IgD-negative memory B cell (primary cell): ENCODE results near the gene CYGB. TPM values are rescaled to one million over a fixed set of nuclear protein-coding genes. Genes with fewer than 3 reads are reported as not detected.
"Not testable (repeated sequence)": the region's sequence is repeated elsewhere in the genome, so short reads cannot be mapped to it uniquely, and the experiment has no call there.

ENCODE experiments used
- H3K27ac Mint-ChIP-seq, 3 donors: one replicate each; pipeline ENCODE4 v1.8.0; 2020 to 2022; ENCODE audit warnings: mild to moderate bottlenecking in 3 of 3, mixed read lengths in 3 of 3, moderate library complexity in 1 of 3
- H3K27me3 Mint-ChIP-seq: one replicate; pipeline ENCODE4 v1.8.0; 2021; ENCODE audit warnings: mixed read lengths
- H3K36me3 Mint-ChIP-seq: one replicate; pipeline ENCODE4 v1.8.0; 2020; ENCODE audit warnings: mild to moderate bottlenecking, mixed read lengths
- H3K4me1 Mint-ChIP-seq, 3 donors: one replicate each; pipeline ENCODE4 v1.8.0; 2020 to 2022; ENCODE audit warnings: mixed read lengths in 3 of 3, mild to moderate bottlenecking in 1 of 3
- H3K4me3 Mint-ChIP-seq, 4 donors: one replicate each; pipeline ENCODE4 v1.8.0; 2020 to 2022; ENCODE audit warnings: mild to moderate bottlenecking in 4 of 4, mixed read lengths in 4 of 4, moderate library complexity in 3 of 4
- H3K9me3 Mint-ChIP-seq, 3 donors: one replicate each; pipeline ENCODE4 v1.8.0; 2020 to 2021; ENCODE audit warnings: mixed read lengths in 3 of 3, mild to moderate bottlenecking in 1 of 3
- polyA plus RNA-seq: library from polyadenylated mRNA; unstranded; fragments of 300-500 nt; fragmentation: Illumina TruSeq; gene quantifications from one replicate; pipeline ENCODE4 v1.2.3, GENCODE V29; 2021

CYGB gene
- polyA plus RNA-seq, 1 donor from 2014 or later = 2.1 TPM

DNA sequence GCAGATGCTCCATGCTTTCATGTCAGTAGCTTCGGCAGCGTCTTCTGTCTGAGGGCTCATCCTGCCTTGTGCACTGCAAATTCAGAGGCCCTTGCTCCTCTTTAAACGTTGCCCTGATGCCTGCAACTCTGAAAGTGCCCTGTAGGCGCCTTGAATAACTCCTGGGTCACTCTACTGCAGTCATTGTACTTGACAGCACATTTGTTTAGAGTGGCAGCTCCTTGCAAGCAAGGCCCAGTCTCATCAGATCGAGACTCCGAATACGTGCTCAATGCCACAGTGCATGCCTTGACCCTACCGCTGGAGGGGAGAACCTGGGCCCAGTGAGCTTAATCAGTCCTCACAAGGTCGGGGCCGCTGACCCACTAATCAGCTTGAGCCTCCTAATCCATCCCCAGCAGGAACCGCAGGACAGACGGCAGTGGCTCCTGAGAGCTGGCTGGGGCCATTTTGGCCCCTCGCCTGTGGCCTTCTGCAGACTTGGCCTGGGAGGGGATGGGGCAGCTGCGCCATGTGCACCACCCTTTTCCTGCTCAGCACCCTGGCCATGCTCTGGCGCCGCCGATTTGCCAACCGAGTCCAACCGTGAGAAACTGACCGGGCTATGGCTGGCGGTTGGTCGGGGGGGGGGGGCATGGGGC lies 2.2 kb upstream of the CYGB start, which contains the start of gene PRCD:
PRCD (plus strand) TSS at position 414 of the 641 bp plus-strand sequence; CDS start at position 512, 98 bp downstream.
- H3K4me3 Mint-ChIP-seq = peak within 1 kb of the TSS; percentile 58 to 88 (median 80)
- peak within 1 kb of the TSS in 2 of 3 donors; percentile 39 to 58 for H3K27ac Mint-ChIP-seq
- H3K4me1 Mint-ChIP-seq = peaks cover 7 to 13% (median 10%) of the 10 kb centered on the region in 3 donors
- H3K9me3 Mint-ChIP-seq = no peaks in the 10 kb centered on the region
- H3K27me3 Mint-ChIP-seq = peaks cover 15% of the 10 kb centered on the region
- peaks cover 3% of the 10 kb centered on the region for H3K36me3 Mint-ChIP-seq

DNA sequence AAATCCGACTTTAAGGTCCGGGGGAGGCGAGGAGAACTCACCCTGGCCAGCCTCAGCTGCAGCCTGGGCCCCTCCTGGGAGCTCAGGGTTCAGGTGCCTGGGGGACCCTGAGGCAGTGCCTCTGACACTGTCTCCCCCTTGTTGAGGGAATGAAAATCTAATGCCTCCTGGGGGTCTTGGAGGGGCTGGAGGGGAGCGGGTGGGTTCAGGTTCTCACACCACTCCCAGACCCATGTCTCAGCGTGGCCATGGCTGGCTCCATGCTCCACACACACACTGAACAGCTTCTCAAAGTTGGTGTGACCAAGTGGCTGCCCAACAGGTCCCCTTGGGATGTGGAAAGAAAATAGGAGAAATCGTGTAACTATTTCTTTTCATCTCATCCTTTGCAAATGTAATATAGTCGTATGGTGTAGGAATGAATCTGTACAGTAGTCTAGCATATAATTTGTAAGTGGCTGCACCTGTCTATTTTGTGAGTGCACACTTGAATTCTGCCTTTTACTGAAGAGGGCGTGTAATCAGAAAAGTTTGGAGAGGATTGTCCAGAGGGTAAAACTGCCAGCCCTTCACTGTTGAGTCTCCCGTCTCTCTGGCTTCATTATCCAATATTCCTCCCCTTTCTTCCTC lies 1.5 kb upstream of the CYGB start:
- peaks cover 7 to 13% (median 11%) of the 10 kb centered on the region in 3 donors for H3K4me1 Mint-ChIP-seq
- peak overlapping the region in 2 of 3 donors; percentile 24 to 39 for H3K27ac Mint-ChIP-seq
- H3K36me3 Mint-ChIP-seq = peaks cover 3% of the 10 kb centered on the region
- H3K9me3 Mint-ChIP-seq = no peaks in the 10 kb centered on the region
- peaks cover 15% of the 10 kb centered on the region for H3K27me3 Mint-ChIP-seq
- peak overlapping the region; percentile 58 to 88 (median 80) for H3K4me3 Mint-ChIP-seq

DNA sequence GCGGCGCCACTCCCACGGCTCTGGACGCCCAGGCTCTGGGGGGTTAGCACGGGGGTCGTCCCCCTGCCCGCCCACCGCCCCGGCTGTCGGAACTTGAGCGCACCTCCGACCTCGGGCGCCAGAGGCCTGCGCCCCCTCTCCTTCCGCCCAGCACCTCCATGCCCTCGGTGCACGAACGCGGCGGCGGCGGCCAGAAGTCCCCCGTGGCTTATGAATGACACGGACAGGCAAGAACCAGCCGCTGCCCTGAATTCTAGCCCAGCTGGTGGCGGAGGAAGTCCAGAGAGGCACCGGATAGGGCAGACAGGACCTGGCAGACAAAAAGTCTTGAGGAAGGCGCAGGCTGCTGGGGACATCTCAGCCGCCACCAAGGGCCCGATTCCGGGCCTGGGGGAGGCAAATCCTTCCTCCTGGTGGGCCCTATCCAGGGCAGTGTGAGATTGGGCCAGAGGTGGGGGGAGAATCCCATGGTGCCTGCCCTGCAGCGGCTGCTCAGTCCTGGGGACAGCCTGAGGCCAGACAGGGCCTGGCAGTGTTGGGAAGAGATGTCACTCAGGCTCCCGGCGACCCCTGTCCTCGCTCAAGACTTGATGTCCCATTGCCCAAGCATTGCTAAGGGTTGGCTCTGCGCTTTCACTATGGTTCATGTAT lies 897 bp upstream of the CYGB start:
- peaks cover 7 to 13% (median 11%) of the 10 kb centered on the region in 3 donors for H3K4me1 Mint-ChIP-seq
- peaks cover 3% of the 10 kb centered on the region for H3K36me3 Mint-ChIP-seq
- H3K27ac Mint-ChIP-seq = peak overlapping the region in 1 of 3 donors; percentile 39
- H3K4me3 Mint-ChIP-seq = peak overlapping the region in 3 of 4 donors; percentile 63 to 88 (median 87)
- H3K27me3 Mint-ChIP-seq = peaks cover 15% of the 10 kb centered on the region
- no peaks in the 10 kb centered on the region for H3K9me3 Mint-ChIP-seq

DNA sequence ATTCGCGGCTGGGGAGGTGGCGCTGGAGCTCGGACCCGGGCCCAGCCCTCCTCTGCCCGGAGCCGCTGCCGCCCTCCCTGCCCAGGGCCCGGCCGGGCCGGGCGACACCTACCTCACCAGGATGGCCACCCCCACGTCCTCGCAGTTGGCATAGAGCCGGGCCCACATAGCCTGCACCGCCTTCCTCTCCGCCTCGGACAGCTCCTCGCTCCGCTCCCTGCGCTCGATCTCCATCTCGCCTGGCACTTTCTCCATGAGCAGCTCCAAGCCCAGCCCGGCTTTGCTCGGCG lies 276 bp downstream of the CYGB start:
- H3K36me3 Mint-ChIP-seq = peaks cover 2% of the 10 kb centered on the region
- H3K27me3 Mint-ChIP-seq = peaks cover 15% of the 10 kb centered on the region
- no peak overlapping the region for H3K27ac Mint-ChIP-seq
- no peaks in the 10 kb centered on the region for H3K9me3 Mint-ChIP-seq
- peak overlapping the region in 3 of 4 donors; percentile 37 to 68 (median 44) for H3K4me3 Mint-ChIP-seq
- H3K4me1 Mint-ChIP-seq = peaks cover 5 to 13% (median 11%) of the 10 kb centered on the region in 3 donors

DNA sequence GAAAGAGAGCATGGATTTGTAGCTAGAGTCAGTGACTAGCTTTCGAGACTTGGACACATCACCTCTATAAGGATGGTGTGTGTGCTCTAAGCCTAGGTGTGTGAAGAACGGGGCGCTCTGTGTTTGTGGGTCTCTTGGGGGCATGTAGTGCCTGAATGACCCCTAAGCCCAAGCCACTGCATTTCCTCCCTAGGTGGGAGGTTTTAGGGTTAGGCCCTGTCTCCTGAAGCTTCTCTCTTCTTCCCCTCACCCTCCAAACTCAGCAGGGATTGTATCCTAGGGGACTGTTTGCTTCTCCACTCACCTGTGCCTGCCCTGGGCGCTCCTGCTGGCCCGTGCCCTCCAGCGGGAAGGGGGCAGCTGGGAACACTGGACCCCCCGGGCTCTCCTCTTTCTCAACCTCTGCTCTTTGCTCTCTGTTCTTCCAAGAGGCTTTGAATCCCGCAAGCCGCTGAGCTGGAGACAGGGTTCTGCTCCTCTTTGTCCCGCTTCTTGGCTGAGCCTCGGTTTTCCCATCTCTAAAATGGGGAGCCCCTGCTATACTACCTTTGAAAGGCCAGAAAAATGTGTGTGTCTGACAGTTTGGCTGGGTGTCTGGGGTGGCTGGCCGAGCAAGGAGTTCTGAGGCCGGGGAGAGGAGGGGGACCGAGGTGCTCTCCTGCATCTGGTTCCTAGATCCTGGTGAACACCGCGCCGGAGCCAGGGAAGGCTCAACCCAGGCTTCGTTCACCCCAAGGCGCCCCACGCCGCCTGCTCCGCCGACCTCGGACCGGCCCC lies 810 bp downstream of the CYGB start:
- H3K9me3 Mint-ChIP-seq = no peaks in the 10 kb centered on the region
- H3K27ac Mint-ChIP-seq = no peak overlapping the region
- H3K4me1 Mint-ChIP-seq = peaks cover 5 to 19% (median 15%) of the 10 kb centered on the region in 3 donors
- H3K4me3 Mint-ChIP-seq = peak overlapping the region; percentile 12 to 83 (median 47)
- H3K27me3 Mint-ChIP-seq = peaks cover 15% of the 10 kb centered on the region
- H3K36me3 Mint-ChIP-seq = peaks cover 2% of the 10 kb centered on the region

DNA sequence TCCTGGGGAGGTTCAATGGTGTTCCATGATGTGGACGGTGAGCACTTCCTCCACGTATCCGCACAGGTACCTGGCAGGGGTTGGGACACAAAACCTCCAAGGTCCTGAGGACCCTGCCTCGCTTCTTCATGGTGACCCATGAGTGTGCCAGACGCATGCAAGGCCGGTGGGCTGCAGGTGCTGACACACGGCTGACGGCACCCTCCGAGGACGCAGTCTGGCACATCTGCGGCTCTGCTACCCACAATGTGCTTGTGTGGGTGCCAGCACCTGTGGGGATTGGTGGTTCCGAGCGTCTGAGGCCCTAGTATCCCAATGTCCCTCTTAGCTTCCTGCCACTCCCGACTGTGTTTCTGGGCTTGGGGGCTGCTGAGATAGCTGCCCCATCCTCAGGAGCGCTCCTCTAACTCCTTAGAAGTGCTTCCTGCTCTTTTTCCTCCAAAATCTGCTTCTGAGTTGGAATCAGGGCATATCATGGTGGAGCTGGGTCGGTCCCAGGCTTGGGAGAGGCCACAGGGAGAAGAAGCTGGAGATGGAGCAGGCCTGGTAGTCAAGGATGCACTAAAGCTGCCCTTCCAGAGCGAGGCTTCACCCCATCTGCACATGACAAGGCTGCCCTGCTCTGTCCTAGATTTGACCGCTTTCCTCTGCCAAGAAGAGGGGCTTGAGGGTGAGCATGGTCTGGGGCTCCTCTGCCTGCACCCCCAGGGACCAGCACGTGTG lies 1.6 kb downstream of the CYGB start:
- H3K9me3 Mint-ChIP-seq = no peaks in the 10 kb centered on the region
- H3K36me3 Mint-ChIP-seq = peaks cover 2% of the 10 kb centered on the region
- H3K4me1 Mint-ChIP-seq = peaks cover 5 to 21% (median 18%) of the 10 kb centered on the region in 3 donors
- H3K27me3 Mint-ChIP-seq = peaks cover 15% of the 10 kb centered on the region
- H3K27ac Mint-ChIP-seq = no peak overlapping the region
- H3K4me3 Mint-ChIP-seq = peak overlapping the region in 2 of 4 donors; percentile 42 to 67

DNA sequence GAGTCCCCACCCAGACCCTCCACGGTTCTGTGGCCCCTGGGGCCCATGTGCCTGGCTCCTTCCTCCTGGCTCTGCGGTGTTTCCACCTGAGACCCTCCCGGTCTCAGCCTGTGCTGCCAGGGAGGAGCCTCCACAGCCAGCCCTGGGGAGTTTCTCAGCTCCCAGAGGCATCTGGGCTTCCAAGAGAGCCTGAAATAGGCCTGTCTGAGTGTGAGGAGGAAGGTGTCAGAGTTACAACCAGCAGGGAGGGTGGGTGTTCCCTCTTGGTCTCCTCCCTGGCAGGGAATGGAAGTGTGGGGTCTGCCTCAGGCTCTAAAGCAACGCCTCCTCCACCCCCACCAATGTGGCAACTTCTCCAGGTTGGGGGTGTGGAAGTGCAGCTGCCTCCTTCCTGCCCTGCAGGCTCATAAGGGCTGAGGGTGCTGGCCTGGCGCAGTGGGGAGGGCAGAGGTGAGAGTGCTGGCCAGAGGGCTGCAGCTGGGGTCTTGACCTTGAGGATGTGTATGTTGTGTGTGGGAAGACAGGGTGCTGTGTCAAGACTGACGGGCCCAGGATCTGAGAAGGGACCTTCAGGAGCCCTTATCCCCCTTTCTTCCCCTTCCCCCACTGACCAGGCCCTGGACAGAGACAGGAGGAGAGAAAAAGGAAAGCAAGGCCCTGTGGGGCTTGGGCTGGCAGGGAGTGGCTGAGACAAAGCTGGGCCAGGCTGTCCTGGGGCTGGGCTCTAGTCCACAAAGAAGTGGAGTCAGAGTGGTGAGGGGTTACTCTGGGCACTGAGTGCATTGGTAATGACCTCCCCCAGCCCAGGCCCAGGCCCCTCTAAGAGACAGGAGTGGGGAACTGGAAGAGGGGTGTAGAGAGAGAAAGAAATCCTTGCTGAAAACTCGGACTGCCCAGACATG lies 2.4 kb downstream of the CYGB start:
- Mint-ChIP-seq H3K9me3 (no peaks in the 10 kb centered on the region), H3K4me1 (peaks cover 7 to 25% (median 22%) of the 10 kb centered on the region in 3 donors), H3K27me3 (peaks cover 15% of the 10 kb centered on the region), H3K27ac (peak overlapping the region in 1 of 3 donors; percentile 14), H3K36me3 (peaks cover 2% of the 10 kb centered on the region), H3K4me3 (peak overlapping the region in 2 of 4 donors; percentile 66 to 83)

DNA sequence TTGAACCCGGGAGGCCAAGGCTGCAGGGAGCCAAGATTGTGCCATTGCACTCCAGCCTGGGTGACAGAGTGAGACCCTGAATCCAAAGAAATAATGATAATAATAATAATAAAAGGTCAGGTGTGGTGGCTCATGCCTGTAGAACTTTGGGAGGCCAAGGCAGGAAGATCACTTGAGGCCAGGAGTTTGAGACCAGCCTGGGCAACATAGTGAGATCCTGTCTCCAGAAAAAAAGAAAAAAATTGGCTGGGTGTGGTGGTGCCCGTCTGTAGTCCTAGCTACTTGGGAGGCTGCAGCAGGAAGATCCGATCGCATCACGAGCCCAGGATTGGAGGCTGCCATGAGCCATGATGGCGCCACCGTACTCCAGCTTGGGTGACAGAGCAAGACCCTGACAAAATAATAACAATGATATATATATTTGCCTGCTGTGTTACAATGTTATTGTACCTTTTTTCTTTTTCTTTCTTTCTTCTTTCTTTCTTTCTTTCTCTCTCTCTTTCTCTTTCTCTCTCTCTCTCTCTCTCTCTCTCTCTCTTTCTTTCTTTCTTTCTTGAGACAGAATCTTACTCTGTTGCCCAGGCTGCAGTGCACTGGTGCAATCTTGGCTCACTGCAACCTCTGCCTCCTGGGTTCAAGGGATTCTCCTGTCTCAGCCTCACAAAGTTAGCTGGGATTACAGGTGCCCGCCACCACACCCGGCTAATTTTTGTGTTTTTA lies 3.7 kb downstream of the CYGB start:
- peak overlapping the region in 1 of 4 donors; percentile 57 for H3K4me3 Mint-ChIP-seq
- H3K27ac Mint-ChIP-seq = peak overlapping the region in 1 of 3 donors; percentile 14

DNA sequence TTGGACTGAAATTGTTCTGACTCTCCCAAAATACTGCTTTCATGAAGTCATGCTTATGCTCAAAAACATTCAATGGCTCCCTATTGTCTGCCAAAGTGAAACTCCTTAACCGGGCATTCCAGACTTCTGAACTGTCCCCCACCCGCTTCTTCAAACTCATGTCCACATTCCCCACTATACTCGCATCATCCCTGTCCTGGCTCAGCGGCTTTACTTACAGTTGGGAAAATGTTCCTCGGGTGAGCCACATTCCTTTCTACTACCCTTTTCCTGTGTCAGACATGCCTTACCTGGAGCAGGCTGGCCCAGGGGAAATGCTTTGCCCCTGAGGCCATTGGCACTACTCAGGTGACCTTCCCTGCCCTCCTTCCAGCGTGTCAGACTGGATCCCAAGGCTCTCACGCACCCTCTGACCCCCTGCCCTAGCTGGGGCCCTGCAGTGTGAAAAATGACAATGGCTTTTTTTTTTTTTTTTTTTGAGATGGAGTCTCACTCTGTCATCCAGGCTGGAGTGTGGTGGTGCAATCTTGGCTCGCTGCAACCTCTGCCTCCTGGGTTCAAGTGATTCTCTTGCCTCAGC lies 5.3 kb downstream of the CYGB start:
- Mint-ChIP-seq H3K27me3 (peaks cover 7% of the 10 kb centered on the region), H3K27ac (peak overlapping the region in 1 of 3 donors; percentile 76), H3K9me3 (no peaks in the 10 kb centered on the region), H3K4me3 (peak overlapping the region in 3 of 4 donors; percentile 34 to 84 (median 58)), H3K4me1 (peaks cover 9 to 28% (median 25%) of the 10 kb centered on the region in 3 donors), H3K36me3 (no peaks in the 10 kb centered on the region)

More for the DNA sequence above, 3.7 kb downstream of the CYGB start:
- not testable (repeated sequence) for H3K9me3 Mint-ChIP-seq, H3K36me3 Mint-ChIP-seq, H3K27me3 Mint-ChIP-seq
- H3K4me1 Mint-ChIP-seq = peaks cover 8 to 19% (median 18%) of the 10 kb centered on the region in 3 donors

DNA sequence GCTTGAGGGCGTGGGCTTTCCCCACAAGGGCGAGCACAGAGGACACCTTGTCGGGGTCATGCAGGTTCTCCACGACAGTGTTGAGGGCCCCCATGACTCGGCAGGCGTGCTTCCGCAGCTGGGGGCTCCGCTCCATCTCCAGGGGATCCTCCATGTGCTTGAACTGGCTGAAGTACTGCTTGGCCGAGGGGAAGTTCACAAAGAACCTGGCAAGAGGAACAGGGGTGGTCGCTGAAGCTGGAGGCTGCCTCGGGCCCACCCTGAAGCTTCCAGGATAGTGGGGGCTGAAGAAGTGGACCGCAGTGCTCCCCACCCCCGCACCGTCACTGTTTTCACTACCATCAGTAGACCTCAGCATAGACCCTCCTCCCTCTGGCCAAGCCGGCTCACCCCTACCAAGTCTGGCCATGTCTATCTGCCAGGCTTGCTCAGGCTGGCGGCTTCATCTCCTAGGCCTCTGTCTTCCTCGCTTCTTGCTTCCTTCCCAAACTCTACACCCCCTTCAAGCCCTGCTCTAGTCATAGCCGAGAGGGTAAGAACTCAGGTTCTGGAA lies 5.9 kb downstream of the CYGB start:
- H3K27me3 Mint-ChIP-seq = peaks cover 7% of the 10 kb centered on the region
- H3K4me1 Mint-ChIP-seq = peaks cover 10 to 28% (median 24%) of the 10 kb centered on the region in 3 donors
- no peaks in the 10 kb centered on the region for H3K36me3 Mint-ChIP-seq
- no peaks in the 10 kb centered on the region for H3K9me3 Mint-ChIP-seq
- peak overlapping the region in 3 of 4 donors; percentile 30 to 84 (median 34) for H3K4me3 Mint-ChIP-seq
- peak overlapping the region in 2 of 3 donors; percentile 76 to 86 for H3K27ac Mint-ChIP-seq

DNA sequence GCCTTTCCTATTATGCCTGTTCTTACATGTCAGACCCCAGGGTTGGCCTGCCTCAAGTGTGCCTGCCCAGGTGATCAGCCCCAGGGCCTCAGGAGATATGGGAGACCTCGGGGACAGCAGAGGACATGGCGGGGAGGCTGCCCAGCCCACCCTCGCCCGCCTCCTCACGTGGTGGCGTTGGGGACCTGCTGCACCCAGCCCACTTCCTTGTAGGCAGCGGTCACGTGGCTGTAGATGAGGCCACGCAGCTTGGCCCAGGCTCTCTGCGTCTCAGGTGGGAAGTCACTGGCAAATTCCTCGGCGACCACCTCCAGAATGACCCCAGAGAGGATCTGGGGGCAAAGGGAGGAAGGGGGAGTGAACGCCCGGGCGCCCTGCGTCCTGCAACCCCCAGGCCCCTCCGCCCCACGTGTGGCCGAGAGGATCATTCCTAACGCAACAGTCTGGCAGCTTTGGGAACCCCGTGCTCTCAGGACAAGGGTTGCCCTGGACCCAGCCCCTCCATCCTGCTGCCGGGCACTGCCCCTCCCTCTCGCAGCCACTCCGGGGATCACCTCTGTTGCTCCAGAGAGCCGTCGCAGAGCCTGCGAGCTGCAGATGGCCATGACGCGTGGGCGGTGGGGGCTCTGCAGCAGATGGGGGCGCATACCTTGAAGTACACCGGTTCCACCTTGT lies 6.6 kb downstream of the CYGB start:
- no peaks in the 10 kb centered on the region for H3K36me3 Mint-ChIP-seq
- peaks cover 1% of the 10 kb centered on the region for H3K27me3 Mint-ChIP-seq
- H3K4me3 Mint-ChIP-seq = peak overlapping the region in 2 of 4 donors; percentile 38 to 79
- H3K4me1 Mint-ChIP-seq = peaks cover 8 to 24% (median 23%) of the 10 kb centered on the region in 3 donors
- H3K9me3 Mint-ChIP-seq = no peaks in the 10 kb centered on the region
- H3K27ac Mint-ChIP-seq = peak overlapping the region in 2 of 3 donors; percentile 76 to 87
